Caco-2 (cell line): Measurements from ENCODE around the gene NOL4L. TPM values are rescaled to one million over a fixed set of nuclear protein-coding genes. Genes with fewer than 3 reads are reported as not detected.

Experiments
- BruUV-seq: library from RNA; stranded (reverse); fragments of 400-500 nt; replicated peaks from 2 replicates; lab custom pipeline; 2021; lab: Mats Ljungman, UMichigan
- CTCF ChIA-PET: fragments of 300-600 bp; sonication (Branson Sonifier 250); formaldehyde crosslinking; loops from one replicate; lab custom pipeline; 2022; ENCODE audit warnings: antibody characterized with exemption; lab: Charles Lee
- POLR2A ChIA-PET: fragments of 300-600 bp; sonication (Branson Sonifier 250); formaldehyde crosslinking; loops from one replicate; lab custom pipeline; 2022; ENCODE audit warnings: antibody characterized with exemption; lab: Charles Lee
- DNase-seq, 2 experiments: peaks; one replicate each; pipeline versions ENCODE4 v3.0.0 to v3.0.0-alpha.2; 2020 to 2022
- H3K27me3 ChIP-seq: replicated peaks from 2 replicates; pipeline ENCODE4 v1.6.0; 2011; ENCODE audit warnings: low read length; ENCODE audit not compliant: control insufficient read depth, insufficient read depth
- H3K36me3 ChIP-seq: 2 replicates; pipeline ENCODE4 v1.5.1; 2011; ENCODE audit warnings: low read length; ENCODE audit not compliant: control insufficient read depth, insufficient read depth
- H3K4me1 ChIP-seq: fragments of 250-450 bp; sonication (Bioruptor Pico); 2 replicates; pipeline ENCODE4 v1.5.1; 2020; ENCODE audit warnings: mild to moderate bottlenecking
- H3K4me3 ChIP-seq: 2 replicates; pipeline ENCODE4 v1.5.1; 2011; ENCODE audit warnings: low read depth, mild to moderate bottlenecking, control low read depth, low read length
- H3K9me3 ChIP-seq: fragments of 250-450 bp; sonication (Bioruptor Pico); 2 replicates; pipeline ENCODE4 v1.5.1; 2020; ENCODE audit warnings: mild to moderate bottlenecking, moderate library complexity
- H3K27ac Mint-ChIP-seq: one replicate; pipeline ENCODE4 v1.8.0; 2022; ENCODE audit warnings: mixed read lengths; ENCODE audit not compliant: unreplicated experiment
- H3K27me3 Mint-ChIP-seq: one replicate; pipeline ENCODE4 v1.8.0; 2022; ENCODE audit warnings: mixed read lengths; ENCODE audit not compliant: insufficient read depth, unreplicated experiment
- H3K36me3 Mint-ChIP-seq: one replicate; pipeline ENCODE4 v1.8.0; 2022; ENCODE audit warnings: mild to moderate bottlenecking, mixed read lengths; ENCODE audit not compliant: insufficient read depth, unreplicated experiment
- H3K4me1 Mint-ChIP-seq: one replicate; pipeline ENCODE4 v1.8.0; 2022; ENCODE audit warnings: low read depth, mixed read lengths; ENCODE audit not compliant: unreplicated experiment
- H3K4me3 Mint-ChIP-seq: one replicate; pipeline ENCODE4 v1.8.0; 2022; ENCODE audit warnings: mild to moderate bottlenecking, moderate library complexity, mixed read lengths; ENCODE audit not compliant: unreplicated experiment
- H3K9me3 Mint-ChIP-seq: one replicate; pipeline ENCODE4 v1.8.0; 2022; ENCODE audit warnings: mixed read lengths; ENCODE audit not compliant: unreplicated experiment
- intact Hi-C: fragments of 100-400 bp; cut with micrococcal nuclease; formaldehyde crosslinking; loops from one replicate; pipeline ENCODE4 v1.10.0; 2022; ENCODE audit not compliant: unreplicated experiment
- total RNA-seq: library from RNA; stranded (reverse); gene quantifications from 2 replicates; pipeline ENCODE4 v1.2.3, GENCODE V29; 2022
- TF ChIP-seq, protein P1 (sequence below), 2 experiments: fragments of 200-600 bp in 1 of 2; IDR thresholded peaks; 1 replicate in 1 of 2; 2 replicates in 1 of 2; pipeline versions ENCODE4 v1.5.1 to v1.8.0; 2011 to 2022; ENCODE audit warnings: antibody characterized with exemption in 1 of 2, control low read depth in 1 of 2, inconsistent platforms in 1 of 2, low read depth in 1 of 2, low read length in 1 of 2, mild to moderate bottlenecking in 1 of 2, moderate library complexity in 1 of 2; ENCODE audit not compliant: insufficient read depth in 1 of 2, severe bottlenecking in 1 of 2, unreplicated experiment in 1 of 2

The NOL4L gene
- total RNA-seq, 1 experiment from 2014 or later: 80.9 TPM

DNA sequence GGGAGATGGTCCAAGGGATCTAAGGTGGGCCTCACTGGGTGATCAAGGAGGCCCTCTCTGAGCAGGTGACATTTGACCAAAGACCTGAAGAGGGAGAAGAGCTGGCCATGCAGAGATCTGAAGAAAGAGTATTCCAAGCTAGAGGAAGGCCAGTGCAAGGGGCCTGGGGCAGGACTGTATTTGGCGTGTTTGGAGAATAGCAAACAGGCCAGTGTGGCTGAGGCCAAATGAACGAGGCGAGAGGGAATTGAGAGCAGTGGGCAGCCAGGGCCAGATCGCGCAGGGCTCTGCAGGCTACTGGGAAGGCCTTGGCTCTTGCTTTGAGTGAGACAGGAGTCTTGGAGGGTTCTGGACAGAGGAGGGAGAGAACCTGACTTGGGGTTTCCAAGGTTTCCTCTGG is 9.3 kb downstream of the NOL4L start:
- POLR2A ChIA-PET: no interaction called here
- peaks cover 18% of the 10 kb centered on the region for H3K4me1 ChIP-seq

DNA sequence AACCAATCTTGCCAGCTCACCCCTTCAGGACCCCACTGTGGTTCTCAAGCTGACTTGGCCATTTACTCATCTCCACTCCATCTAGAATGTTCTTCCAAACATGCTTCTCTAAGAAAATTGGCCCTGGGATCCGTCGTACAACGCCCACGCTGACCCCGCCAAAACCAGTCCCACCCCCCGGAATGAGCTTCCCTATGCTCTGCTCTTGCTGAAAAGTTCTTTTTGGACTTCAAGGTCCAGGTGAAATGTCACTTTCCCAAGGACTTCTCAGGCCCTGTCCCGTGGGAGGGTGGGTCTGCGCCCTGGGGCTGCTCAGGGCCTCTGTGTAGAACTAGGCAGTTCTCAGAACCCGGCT is 9.9 kb downstream of the NOL4L start:
- no peaks in the 10 kb centered on the region for H3K36me3 Mint-ChIP-seq
- no peak overlapping the region for H3K4me3 ChIP-seq
- H3K27ac Mint-ChIP-seq: no peak overlapping the region
- no peaks in the 10 kb centered on the region for H3K9me3 ChIP-seq
- intact Hi-C loops: no loop called here
- no peak for DNase-seq
- TF ChIP-seq, protein P1, sequence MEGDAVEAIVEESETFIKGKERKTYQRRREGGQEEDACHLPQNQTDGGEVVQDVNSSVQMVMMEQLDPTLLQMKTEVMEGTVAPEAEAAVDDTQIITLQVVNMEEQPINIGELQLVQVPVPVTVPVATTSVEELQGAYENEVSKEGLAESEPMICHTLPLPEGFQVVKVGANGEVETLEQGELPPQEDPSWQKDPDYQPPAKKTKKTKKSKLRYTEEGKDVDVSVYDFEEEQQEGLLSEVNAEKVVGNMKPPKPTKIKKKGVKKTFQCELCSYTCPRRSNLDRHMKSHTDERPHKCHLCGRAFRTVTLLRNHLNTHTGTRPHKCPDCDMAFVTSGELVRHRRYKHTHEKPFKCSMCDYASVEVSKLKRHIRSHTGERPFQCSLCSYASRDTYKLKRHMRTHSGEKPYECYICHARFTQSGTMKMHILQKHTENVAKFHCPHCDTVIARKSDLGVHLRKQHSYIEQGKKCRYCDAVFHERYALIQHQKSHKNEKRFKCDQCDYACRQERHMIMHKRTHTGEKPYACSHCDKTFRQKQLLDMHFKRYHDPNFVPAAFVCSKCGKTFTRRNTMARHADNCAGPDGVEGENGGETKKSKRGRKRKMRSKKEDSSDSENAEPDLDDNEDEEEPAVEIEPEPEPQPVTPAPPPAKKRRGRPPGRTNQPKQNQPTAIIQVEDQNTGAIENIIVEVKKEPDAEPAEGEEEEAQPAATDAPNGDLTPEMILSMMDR (IDR thresholded peaks at IDR 0.05; ENCODE audit: insufficient read depth in 1 of 2, low read depth in 1 of 2, low read length in 1 of 2, severe bottlenecking in 1 of 2, unreplicated experiment in 1 of 2): no peak
- H3K36me3 ChIP-seq: no peaks in the 10 kb centered on the region
- peaks cover 12% of the 10 kb centered on the region for H3K4me1 ChIP-seq
- ChIA-PET POLR2A (no interaction called here), CTCF (interaction anchor here (0.9 kb wide), 1 partner anchor 17 kb away, joined by 3 read pairs; no protein-coding TSS in a partner anchor)
- no peaks in the 10 kb centered on the region for H3K4me1 Mint-ChIP-seq
- H3K4me3 Mint-ChIP-seq: no peak overlapping the region
- no peaks in the 10 kb centered on the region for H3K9me3 Mint-ChIP-seq
- BruUV-seq: no TSS peak
- H3K27me3 Mint-ChIP-seq: no peaks in the 10 kb centered on the region
- no peaks in the 10 kb centered on the region for H3K27me3 ChIP-seq

More for the DNA sequence above, 9.3 kb downstream of the NOL4L start:
- TF ChIP-seq, protein P1 (IDR thresholded peaks at IDR 0.05; ENCODE audit: insufficient read depth in 1 of 2, low read depth in 1 of 2, low read length in 1 of 2, severe bottlenecking in 1 of 2, unreplicated experiment in 1 of 2): no peak
- no TSS peak for BruUV-seq
- no peaks in the 10 kb centered on the region for H3K27me3 ChIP-seq
- H3K27me3 Mint-ChIP-seq: no peaks in the 10 kb centered on the region
- intact Hi-C loops: no loop called here
- no peak overlapping the region for H3K4me3 Mint-ChIP-seq
- H3K9me3 Mint-ChIP-seq: no peaks in the 10 kb centered on the region
- no peaks in the 10 kb centered on the region for H3K36me3 ChIP-seq
- no peaks in the 10 kb centered on the region for H3K36me3 Mint-ChIP-seq
- H3K4me1 Mint-ChIP-seq: no peaks in the 10 kb centered on the region
- DNase-seq: no peak
- no peak overlapping the region for H3K27ac Mint-ChIP-seq
- no peak overlapping the region for H3K4me3 ChIP-seq
- CTCF ChIA-PET: interaction anchor here (0.6 kb wide), 1 partner anchor 404 kb away, joined by 3 read pairs; no protein-coding TSS in a partner anchor
- H3K9me3 ChIP-seq: no peaks in the 10 kb centered on the region

DNA sequence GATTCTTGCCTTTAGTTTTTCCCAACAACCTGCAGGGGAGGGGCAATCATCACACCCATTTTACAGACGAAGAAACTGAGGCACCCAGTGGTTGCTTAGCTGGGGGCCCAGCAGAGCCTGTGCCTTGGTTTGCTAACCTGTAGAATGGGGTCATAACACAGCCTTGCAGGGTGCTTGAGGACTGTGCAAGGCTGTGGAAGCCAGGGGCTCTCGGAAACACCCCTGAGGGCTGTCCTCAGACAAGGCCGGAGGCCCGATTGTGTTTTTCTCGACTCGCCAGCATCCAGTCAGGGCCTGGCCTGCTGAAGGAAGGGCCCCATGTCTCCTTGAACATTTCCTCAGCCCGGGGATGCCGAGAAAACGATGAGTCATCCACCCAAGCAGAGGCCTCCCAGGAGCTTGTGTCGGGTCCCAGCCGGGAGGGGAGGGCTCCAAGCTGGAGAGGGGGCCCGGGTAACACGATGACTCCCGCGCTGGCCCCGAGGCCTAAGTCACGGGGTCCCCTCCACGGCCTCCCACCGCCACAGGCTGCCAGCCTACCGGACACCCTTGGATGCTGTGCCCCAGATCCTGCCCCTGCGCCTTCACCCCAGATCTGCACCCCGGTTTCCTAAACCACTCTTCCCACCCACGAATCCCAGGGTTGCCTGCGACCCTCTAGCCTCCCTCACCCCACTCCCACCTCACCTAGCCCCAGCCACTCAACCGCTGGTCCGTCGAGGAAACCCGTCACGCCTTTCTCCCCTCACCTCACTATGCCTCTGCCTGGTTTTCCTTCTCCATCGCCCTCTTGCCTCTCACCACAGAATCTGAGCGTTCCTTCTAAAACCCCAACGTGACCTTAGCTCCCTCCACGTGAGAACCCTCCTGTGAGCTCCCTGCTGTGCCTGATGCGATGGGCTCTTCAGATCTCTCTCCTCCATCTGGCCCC is 10.6 kb downstream of the NOL4L start:
- H3K27me3 Mint-ChIP-seq: no peaks in the 10 kb centered on the region
- no peaks in the 10 kb centered on the region for H3K9me3 ChIP-seq
- no peak overlapping the region for H3K4me3 ChIP-seq
- intact Hi-C loops: no loop called here
- H3K4me3 Mint-ChIP-seq: no peak overlapping the region
- H3K36me3 ChIP-seq: no peaks in the 10 kb centered on the region
- no peaks in the 10 kb centered on the region for H3K36me3 Mint-ChIP-seq
- TF ChIP-seq, protein P1 (IDR thresholded peaks at IDR 0.05; ENCODE audit: insufficient read depth in 1 of 2, low read depth in 1 of 2, low read length in 1 of 2, severe bottlenecking in 1 of 2, unreplicated experiment in 1 of 2): no peak
- no peaks in the 10 kb centered on the region for H3K9me3 Mint-ChIP-seq
- no peak for DNase-seq
- POLR2A ChIA-PET: no interaction called here
- H3K4me1 ChIP-seq: peaks cover 11% of the 10 kb centered on the region
- H3K27me3 ChIP-seq: no peaks in the 10 kb centered on the region
- H3K4me1 Mint-ChIP-seq: no peaks in the 10 kb centered on the region
- CTCF ChIA-PET: interaction anchor here (0.9 kb wide), 1 partner anchor 17 kb away, joined by 3 read pairs; no protein-coding TSS in a partner anchor
- H3K27ac Mint-ChIP-seq: no peak overlapping the region
- BruUV-seq: no TSS peak
